GM23248 (cell line): ENCODE measurements around the gene COL6A1.

Experiments
- EZH2 ChIP-seq: fragments of 200-600 bp; sonication (generic); IDR thresholded peaks from 2 replicates; pipeline ENCODE4 v1.6.1; 2018; ENCODE audit warnings: antibody characterized with exemption, mild to moderate bottlenecking; ENCODE audit not compliant: insufficient read depth, poor library complexity, severe bottlenecking
- EZH2phosphoT487 ChIP-seq: fragments of 200-600 bp; sonication (generic); IDR thresholded peaks from 2 replicates; pipeline ENCODE4 v1.6.1; 2018; ENCODE audit warnings: antibody characterized with exemption, moderate library complexity, mild to moderate bottlenecking, low read depth; ENCODE audit not compliant: insufficient read depth

DNA sequence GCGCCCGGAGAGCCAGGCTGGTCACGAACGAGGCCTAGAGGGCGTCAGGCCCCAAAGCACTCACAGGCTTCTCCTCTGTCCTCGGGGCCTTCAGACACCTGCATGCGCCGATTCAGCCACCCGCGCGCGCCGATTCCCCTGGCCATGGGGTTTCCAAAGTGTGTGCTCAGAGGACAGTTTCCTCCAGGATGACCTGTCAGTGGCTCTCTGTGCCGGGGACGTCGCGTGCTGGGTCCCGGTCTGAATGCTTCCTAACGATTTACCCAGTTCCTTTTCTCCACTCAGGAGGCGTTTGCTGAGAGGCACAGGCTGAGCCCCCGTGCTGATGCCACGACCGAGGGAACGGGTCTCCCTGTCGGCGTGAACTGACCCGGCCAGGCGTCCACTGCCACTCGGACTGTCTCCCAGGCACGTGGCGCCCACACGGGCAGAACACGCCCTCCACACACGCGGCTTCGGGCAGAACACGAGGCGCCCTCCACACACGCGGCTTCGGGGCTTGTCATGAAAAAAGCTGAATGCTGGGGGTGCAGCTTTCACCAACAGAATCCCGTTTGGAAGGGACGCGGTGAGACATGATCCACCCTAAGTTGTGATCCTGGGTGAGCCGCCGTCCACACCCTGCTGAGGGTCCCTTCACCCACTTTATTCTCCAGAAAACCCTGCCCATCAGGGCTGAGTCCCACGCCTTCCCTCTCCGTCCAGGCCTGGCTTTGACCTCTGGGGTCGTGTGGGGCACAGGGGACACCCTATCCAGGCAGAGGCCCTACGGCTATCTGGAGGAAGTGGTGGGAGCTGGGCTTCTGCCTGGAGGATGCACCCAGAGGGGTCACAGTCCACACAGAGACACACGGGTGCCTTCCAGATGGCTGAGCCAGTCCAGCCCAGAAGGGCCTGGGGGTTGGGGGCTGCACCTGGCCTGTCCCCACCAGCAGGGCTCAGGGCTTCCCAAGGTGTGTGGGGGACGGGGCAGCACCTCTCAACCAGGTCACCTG lies 56.1 kb downstream of the COL6A1 start:
- TF ChIP-seq EZH2 = no peak
- no peak for TF ChIP-seq EZH2phosphoT487
